ENCODE data around the gene EML5. TPM values are rescaled to one million over a fixed set of nuclear protein-coding genes. Genes with fewer than 3 reads are reported as not detected.

EML5 gene
- total and polyA plus RNA-seq, 9 donors: 5.7 to 86.5 (median 29.5) TPM

GRCh38 chr14:88631091-88631490, 161.7 kb downstream of the EML5 start:
- WGBS, 3 donors: 82 to 98% (median 97%) methylated on average over 3 of the region's 3 CpGs
- TF ChIP-seq POLR2A (IDR thresholded peaks at IDR 0.05) (no peak), EP300 (IDR thresholded peaks at IDR 0.05) (no peak), CTCF (IDR thresholded peaks at IDR 0.05) (no peak)
- no peaks in the 10 kb centered on the region for H3K9me3 ChIP-seq
- DNase-seq: no peak
- H3K27ac ChIP-seq: no peak overlapping the region
- intact Hi-C loops (cut with DNase I): no loop called here
- H3K4me3 ChIP-seq: no peak overlapping the region
- H3K4me1 ChIP-seq (ENCODE audit: insufficient read depth): no peaks in the 10 kb centered on the region
- H3K27me3 ChIP-seq: no peaks in the 10 kb centered on the region
- H3K36me3 ChIP-seq: no peaks in the 10 kb centered on the region

GRCh38 chr14:88630565-88630964, 162.2 kb downstream of the EML5 start:
- TF ChIP-seq CTCF (IDR thresholded peaks at IDR 0.05) (no peak), EP300 (IDR thresholded peaks at IDR 0.05) (no peak), POLR2A (IDR thresholded peaks at IDR 0.05) (no peak)
- Histone ChIP-seq H3K36me3 (no peaks in the 10 kb centered on the region), H3K27ac (no peak overlapping the region), H3K9me3 (no peaks in the 10 kb centered on the region), H3K4me3 (no peak overlapping the region), H3K27me3 (no peaks in the 10 kb centered on the region), H3K4me1 (ENCODE audit: insufficient read depth) (no peaks in the 10 kb centered on the region)
- no peak for DNase-seq
- intact Hi-C loops (cut with DNase I): no loop called here
- 60 to 67% (median 64%) methylated on average over 6 of the region's 6 CpGs for WGBS, 3 donors

- intact Hi-C loops (cut with DNase I): no loop called here
- DNase-seq: no peak
- Histone ChIP-seq H3K4me1 (ENCODE audit: insufficient read depth) (no peaks in the 10 kb centered on the region), H3K4me3 (no peak overlapping the region), H3K27ac (no peak overlapping the region), H3K27me3 (no peaks in the 10 kb centered on the region), H3K36me3 (no peaks in the 10 kb centered on the region), H3K9me3 (no peaks in the 10 kb centered on the region)
- TF ChIP-seq POLR2A (IDR thresholded peaks at IDR 0.05) (no peak), CTCF (IDR thresholded peaks at IDR 0.05) (no peak), EP300 (IDR thresholded peaks at IDR 0.05) (no peak)
These were observed 164.3 kb downstream of the EML5 start for GRCh38 chr14:88628462-88628861.

GRCh38 chr14:88628033-88628432, 164.7 kb downstream of the EML5 start:
- Histone ChIP-seq H3K27me3 (no peaks in the 10 kb centered on the region), H3K9me3 (no peaks in the 10 kb centered on the region), H3K36me3 (no peaks in the 10 kb centered on the region), H3K4me1 (ENCODE audit: insufficient read depth) (no peaks in the 10 kb centered on the region), H3K27ac (no peak overlapping the region), H3K4me3 (no peak overlapping the region)
- DNase-seq: no peak
- TF ChIP-seq EP300 (IDR thresholded peaks at IDR 0.05) (no peak), POLR2A (IDR thresholded peaks at IDR 0.05) (no peak), CTCF (IDR thresholded peaks at IDR 0.05) (no peak)
- intact Hi-C loops (cut with DNase I): no loop called here

- Histone ChIP-seq H3K9me3 (no peaks in the 10 kb centered on the region), H3K4me3 (no peak overlapping the region)
These were observed 167.1 kb downstream of the EML5 start for GRCh38 chr14:88625671-88626070.

More at GRCh38 chr14:88625671-88626070, 167.1 kb downstream of the EML5 start:
- WGBS, 3 donors: 93 to 97% (median 94%) methylated on average over 3 of the region's 3 CpGs
- no peaks in the 10 kb centered on the region for H3K27me3 ChIP-seq
- H3K4me1 ChIP-seq (ENCODE audit: insufficient read depth): no peaks in the 10 kb centered on the region
- intact Hi-C loops (cut with DNase I): no loop called here
- no peaks in the 10 kb centered on the region for H3K36me3 ChIP-seq
- no peak overlapping the region for H3K27ac ChIP-seq
- DNase-seq: no peak
- TF ChIP-seq POLR2A (IDR thresholded peaks at IDR 0.05) (no peak), EP300 (IDR thresholded peaks at IDR 0.05) (no peak), CTCF (IDR thresholded peaks at IDR 0.05) (no peak)
